Adrenal gland (tissue), 5 donors: Measurements from ENCODE around the gene DNAJB14.

Experiments
- CTCF ChIP-seq, 6 experiments: fragments of 450-650 bp in 4 of 6; fragments of 200-600 bp in 2 of 6; sonication (generic) in 1 of 6; IDR thresholded peaks; 1 replicate in 5 of 6; 2 replicates in 1 of 6; pipeline versions ENCODE4 v1.5.1 to v1.8.0; 2016 to 2021; ENCODE audit warnings: antibody characterized with exemption in 6 of 6, mild to moderate bottlenecking in 2 of 6, moderate library complexity in 1 of 6
- POLR2A ChIP-seq, 2 donors: fragments of 450-650 bp; IDR thresholded peaks; one replicate each; pipeline ENCODE4 v1.6.1; 2017; ENCODE audit warnings: antibody characterized with exemption in 2 of 2, mild to moderate bottlenecking in 2 of 2, moderate library complexity in 1 of 2
- donor health status: DM: no; HTN: no; CAD: no.

GRCh38 chr4:99855678-99856077, 90.7 kb downstream of the DNAJB14 start:
- TF ChIP-seq POLR2A (IDR thresholded peaks at IDR 0.05) (no peak), CTCF (IDR thresholded peaks at IDR 0.05) (no peak)
